GM21367 (cell line): Measurements from ENCODE around the gene PPFIBP2.

Source experiments
- ATAC-seq: cut with Tn5 transposase; IDR thresholded peaks from one replicate; pipeline ENCODE4 v1.9.1; 2021; ENCODE audit not compliant: unreplicated experiment

Gene PPFIBP2

GRCh38 chr11:7513234-7514098 lies at the start of gene PPFIBP2:
PPFIBP2 (plus strand) TSS chr11:7513999; CDS start chr11:7549476, 35,477 bp downstream.
- ATAC-seq = peak; percentile 52

DNA sequence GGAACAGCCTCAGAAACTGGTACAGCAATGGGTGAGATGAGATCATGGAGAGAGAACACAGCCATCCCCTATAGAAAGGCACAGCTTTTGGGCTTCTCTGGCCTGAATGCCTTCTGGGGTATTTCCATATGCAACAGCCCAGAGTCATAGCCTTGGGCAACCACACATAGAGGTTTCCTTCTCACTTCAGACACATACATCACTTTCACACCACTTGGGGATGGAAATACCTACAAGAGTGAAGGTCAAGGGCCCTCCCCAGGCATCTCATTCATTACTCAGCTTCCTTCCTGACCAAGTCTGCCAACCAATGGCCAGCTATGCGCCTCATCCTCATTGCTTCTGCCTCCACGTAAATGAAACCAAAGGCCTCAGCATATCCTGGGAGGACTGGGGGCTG lies 46.1 kb upstream of the PPFIBP2 start:
- ATAC-seq = peak; percentile 69

DNA sequence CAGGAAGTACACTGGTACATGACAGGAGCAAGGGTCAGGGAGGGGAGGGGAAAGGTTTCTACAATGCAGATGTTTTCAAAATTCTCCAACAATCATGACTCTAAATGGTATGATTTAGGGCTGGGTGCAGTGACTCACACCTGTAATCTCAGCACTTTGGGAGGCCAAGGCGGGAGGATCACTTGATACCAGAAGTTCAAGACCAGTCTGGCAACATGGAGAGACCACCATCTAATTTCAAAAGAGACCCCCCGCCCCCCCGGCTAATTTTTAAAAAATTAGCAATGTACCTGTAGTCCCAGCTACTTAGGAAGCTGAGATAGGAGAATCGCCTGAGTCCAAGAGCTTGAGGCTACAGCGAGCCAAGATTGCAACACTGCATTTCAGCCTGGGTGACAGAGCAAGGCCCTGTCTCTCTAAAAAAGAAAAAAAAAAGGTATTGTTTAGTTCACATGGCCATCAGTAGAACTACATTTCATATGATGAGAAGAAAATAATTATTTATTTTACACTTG lies 44.4 kb upstream of the PPFIBP2 start:
- no peak for ATAC-seq

DNA sequence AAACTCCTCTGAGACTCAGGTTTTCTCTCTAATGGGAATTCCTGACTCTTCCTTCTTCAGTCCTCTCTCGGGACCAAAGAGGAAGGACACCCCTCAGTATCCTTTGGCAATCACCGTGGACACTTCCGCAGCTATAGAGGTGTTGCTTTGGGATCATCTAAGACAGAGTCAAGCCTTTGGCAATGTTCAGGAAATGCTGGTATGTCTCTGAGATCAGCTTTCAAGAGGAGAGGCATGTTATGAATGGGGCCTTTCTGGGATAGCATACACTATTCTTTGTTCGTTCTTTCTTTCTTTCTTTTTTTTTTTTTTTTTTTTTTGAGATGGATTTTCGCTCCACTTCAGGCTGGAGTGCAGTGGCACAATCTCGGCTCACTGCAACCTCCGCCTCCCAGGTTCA lies 42.7 kb upstream of the PPFIBP2 start:
- no peak for ATAC-seq

GRCh38 chr11:7473717-7474116 lies 40.1 kb upstream of the PPFIBP2 start:
- ATAC-seq = peak; percentile 83

DNA sequence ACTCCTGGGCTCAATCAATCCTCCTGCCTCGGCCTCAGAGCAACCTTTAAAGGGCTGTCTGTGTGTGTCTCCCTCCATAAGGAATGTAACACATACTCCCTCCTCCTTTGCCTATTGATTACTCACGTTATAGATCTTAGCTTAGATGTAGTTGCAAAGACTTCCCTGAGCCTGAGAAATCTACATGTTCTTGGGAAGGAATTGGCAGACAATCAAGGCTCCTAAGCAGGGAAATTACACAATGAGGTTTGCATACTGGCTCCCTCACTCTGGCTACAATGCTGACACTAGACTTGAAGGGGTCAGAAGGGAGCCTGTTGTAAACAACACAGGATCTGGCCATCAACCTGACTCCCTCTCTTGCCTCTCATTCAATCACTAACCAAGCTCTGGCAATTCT lies 33.7 kb upstream of the PPFIBP2 start:
- ATAC-seq = no peak

- no peak for ATAC-seq
Measured at GRCh38 chr11:7484131-7484530, 29.7 kb upstream of the PPFIBP2 start.

GRCh38 chr11:7484645-7485044 lies 29.2 kb upstream of the PPFIBP2 start:
- no peak for ATAC-seq

GRCh38 chr11:7485186-7486097 lies 28.4 kb upstream of the PPFIBP2 start, which contains the start of gene OLFML1:
OLFML1 (plus strand) TSS chr11:7485506; CDS start chr11:7485876, 370 bp downstream.
- no peak for ATAC-seq

- ATAC-seq = no peak
Measured at GRCh38 chr11:7486098-7486780, 27.6 kb upstream of the PPFIBP2 start.

GRCh38 chr11:7486781-7487140 lies 27.0 kb upstream of the PPFIBP2 start:
- ATAC-seq = no peak

DNA sequence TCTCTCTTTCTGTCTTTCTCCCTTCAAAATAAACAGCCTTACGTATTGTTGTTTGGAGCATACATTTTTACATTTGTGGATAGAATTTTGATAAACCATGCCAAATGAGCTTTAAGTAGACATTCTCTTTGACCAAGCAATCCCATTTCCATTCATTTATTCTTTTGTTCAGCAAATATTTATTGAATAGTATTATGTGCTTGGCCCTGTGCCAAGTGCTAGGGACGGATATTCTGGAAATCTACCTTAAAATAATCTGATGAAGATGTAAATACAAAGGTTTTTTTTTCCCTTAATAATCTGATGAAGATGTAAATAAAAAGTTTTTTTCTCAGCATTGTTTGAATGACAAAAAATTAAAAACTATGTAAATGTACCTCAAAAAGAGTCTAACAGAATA lies 26.4 kb upstream of the PPFIBP2 start:
- ATAC-seq = no peak

- no peak for ATAC-seq
Measured at GRCh38 chr11:7488681-7489080, 25.1 kb upstream of the PPFIBP2 start.

- ATAC-seq = no peak
Measured at GRCh38 chr11:7489376-7489775, 24.4 kb upstream of the PPFIBP2 start.

GRCh38 chr11:7490054-7490453 lies 23.7 kb upstream of the PPFIBP2 start:
- ATAC-seq = no peak

- no peak for ATAC-seq
Measured at GRCh38 chr11:7490535-7490934, 23.3 kb upstream of the PPFIBP2 start.

- no peak for ATAC-seq
Measured at GRCh38 chr11:7492253-7492652, 21.5 kb upstream of the PPFIBP2 start.

DNA sequence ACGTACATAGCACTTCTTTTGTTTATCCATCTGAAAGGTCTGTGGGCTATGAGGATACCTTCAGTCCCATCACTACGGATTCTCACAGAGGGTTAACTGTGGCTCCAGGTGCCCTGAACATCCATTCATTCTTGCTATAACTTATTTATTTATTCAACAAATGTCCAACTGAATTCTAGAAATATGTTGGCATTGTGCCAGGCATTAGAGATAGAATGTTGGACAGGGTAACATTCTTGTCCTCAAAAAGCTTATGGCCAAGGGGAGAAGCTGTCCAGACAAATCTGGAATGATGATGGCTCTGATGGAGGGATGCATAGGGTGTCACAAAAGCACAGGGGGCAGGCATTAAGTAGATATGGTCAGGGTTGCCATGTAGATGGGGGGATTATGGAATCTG lies 20.1 kb upstream of the PPFIBP2 start:
- no peak for ATAC-seq

DNA sequence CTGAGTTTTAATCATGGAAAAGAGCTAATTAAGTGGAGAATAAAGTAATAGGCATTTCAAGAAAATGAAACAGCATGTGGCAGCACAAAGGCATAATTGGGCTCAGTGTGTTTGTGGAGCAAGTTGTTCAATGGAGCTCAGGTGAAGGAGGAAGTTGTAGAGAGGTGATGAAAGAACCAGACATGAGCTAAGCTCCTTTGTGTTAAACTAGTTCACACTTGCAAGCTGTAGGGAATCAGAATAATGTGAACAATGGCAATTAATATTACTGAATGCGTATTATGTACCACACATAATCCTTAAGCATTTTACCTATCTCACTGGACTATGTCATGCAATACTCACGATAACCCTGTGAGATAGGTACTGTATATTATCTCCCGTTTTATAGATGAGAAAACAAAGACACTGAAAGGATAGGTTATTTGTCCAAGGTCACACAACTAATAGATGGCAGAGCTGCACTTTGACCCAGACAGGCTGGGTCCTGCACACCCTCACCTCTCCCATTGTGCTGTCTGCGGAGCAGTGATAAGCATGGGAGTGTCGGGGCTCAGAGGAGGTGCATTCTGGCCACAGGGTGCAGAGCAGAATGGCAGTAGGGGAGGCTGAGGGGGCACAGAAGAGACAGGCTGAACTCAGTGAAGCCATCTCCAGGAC lies 19.6 kb upstream of the PPFIBP2 start:
- ATAC-seq = no peak

DNA sequence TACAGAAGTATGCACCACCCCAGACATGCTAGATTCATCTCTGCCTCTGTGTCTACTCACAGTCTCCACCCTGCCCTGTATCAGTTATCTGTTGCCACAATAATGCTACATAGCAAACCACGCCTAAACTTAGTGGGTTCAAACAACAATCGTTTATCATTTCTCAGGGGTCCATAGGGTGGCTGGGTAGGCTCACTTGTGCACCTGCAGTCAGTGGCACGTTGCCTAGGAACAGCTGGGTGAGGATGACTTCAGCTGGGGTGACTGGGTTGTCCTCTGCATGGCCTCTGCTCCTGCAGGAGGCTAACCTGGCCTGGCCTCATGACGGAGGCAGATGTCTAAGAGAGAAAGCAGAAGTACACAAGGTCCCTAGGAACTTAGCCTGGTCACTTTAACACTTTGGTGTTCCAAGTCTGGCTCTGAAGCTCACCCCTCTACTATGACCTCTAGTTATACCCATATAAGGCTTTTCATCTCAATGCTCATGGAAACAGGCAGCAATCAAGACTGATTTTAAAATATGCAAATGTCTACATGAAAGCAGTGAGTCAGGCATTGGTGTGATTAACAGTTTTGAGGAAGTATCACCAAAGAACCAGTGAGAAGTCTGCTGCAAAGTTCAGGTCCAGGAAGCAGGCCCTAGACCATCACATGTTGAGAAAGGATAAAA lies 17.8 kb upstream of the PPFIBP2 start:
- ATAC-seq = peak; percentile 93
